NCI-H82 (cell line): ENCODE measurements around the gene MEF2A.

ENCODE experiments used
- DNase-seq: peaks from one replicate; lab custom pipeline; 2025; lab: John Stamatoyannopoulos, UW

The MEF2A gene

GRCh38 chr15:99564221-99565048 lies 1.3 kb upstream of the MEF2A start:
- DNase-seq = no peak

GRCh38 chr15:99565049-99565298 lies 810 bp upstream of the MEF2A start:
- DNase-seq = no peak

- peak; percentile 53 for DNase-seq
Measured at GRCh38 chr15:99566157-99566897, 543 bp downstream of the MEF2A start.

GRCh38 chr15:99568625-99569352 lies 3.0 kb downstream of the MEF2A start:
- DNase-seq = no peak

GRCh38 chr15:99571299-99571698 lies 5.5 kb downstream of the MEF2A start:
- no peak for DNase-seq

- DNase-seq = no peak
Measured at GRCh38 chr15:99574048-99574447, 8.3 kb downstream of the MEF2A start.

- DNase-seq = no peak
Measured at GRCh38 chr15:99574502-99574901, 8.7 kb downstream of the MEF2A start.

- DNase-seq = no peak
Measured at GRCh38 chr15:99578809-99579208, 13.0 kb downstream of the MEF2A start.

GRCh38 chr15:99580076-99580475 lies 14.3 kb downstream of the MEF2A start:
- no peak for DNase-seq

GRCh38 chr15:99582508-99582960 lies 16.8 kb downstream of the MEF2A start:
- no peak for DNase-seq

GRCh38 chr15:99584081-99584600 lies 18.4 kb downstream of the MEF2A start:
- no peak for DNase-seq

GRCh38 chr15:99586121-99586520 lies 20.3 kb downstream of the MEF2A start:
- no peak for DNase-seq

GRCh38 chr15:99589801-99590200 lies 24.0 kb downstream of the MEF2A start:
- DNase-seq = no peak

- no peak for DNase-seq
Measured at GRCh38 chr15:99590913-99591646, 25.3 kb downstream of the MEF2A start.

GRCh38 chr15:99592145-99592791 lies 26.5 kb downstream of the MEF2A start:
- DNase-seq = no peak

GRCh38 chr15:99593070-99593469 lies 27.3 kb downstream of the MEF2A start:
- DNase-seq = no peak

GRCh38 chr15:99594916-99595315 lies 29.1 kb downstream of the MEF2A start:
- no peak for DNase-seq

GRCh38 chr15:99598296-99598695 lies 32.5 kb downstream of the MEF2A start:
- DNase-seq = no peak

- no peak for DNase-seq
Measured at GRCh38 chr15:99603828-99604227, 38.0 kb downstream of the MEF2A start.

GRCh38 chr15:99604865-99605264 lies 39.1 kb downstream of the MEF2A start:
- no peak for DNase-seq

GRCh38 chr15:99605490-99605931 lies 39.7 kb downstream of the MEF2A start:
- DNase-seq = no peak
